H9 (cell line): ENCODE data around the gene STXBP6. TPM values are rescaled to one million over a fixed set of nuclear protein-coding genes. Genes with fewer than 3 reads are reported as not detected.

Experiments used
- DNase-seq: peaks from one replicate; pipeline ENCODE4 v3.0.0-alpha.2; 2017
- H2AFZ ChIP-seq: one replicate; pipeline ENCODE4 v1.6.1; 2013; ENCODE audit warnings: mild to moderate bottlenecking, low read length, control low read depth, moderate library complexity
- H2AK5ac ChIP-seq: 2 replicates; pipeline ENCODE4 v1.6.1; 2013; ENCODE audit warnings: low read length, control low read depth, mixed read lengths; ENCODE audit not compliant: insufficient read length
- H2BK120ac ChIP-seq: one replicate; pipeline ENCODE4 v1.6.1; 2013; ENCODE audit warnings: low read depth, mild to moderate bottlenecking, low read length, control low read depth, inconsistent platforms; ENCODE audit not compliant: poor library complexity, severe bottlenecking
- H2BK12ac ChIP-seq: 2 replicates; pipeline ENCODE4 v1.6.1; 2013; ENCODE audit warnings: low read length, control low read depth, mixed read lengths, low read depth; ENCODE audit not compliant: insufficient read length
- H2BK15ac ChIP-seq: 2 replicates; pipeline ENCODE4 v1.6.1; 2013; ENCODE audit warnings: low read depth, low read length, control low read depth
- H2BK20ac ChIP-seq: one replicate; pipeline ENCODE4 v1.6.1; 2013; ENCODE audit warnings: low read depth, mild to moderate bottlenecking, low read length, control low read depth, inconsistent platforms; ENCODE audit not compliant: poor library complexity, severe bottlenecking
- H2BK5ac ChIP-seq: 2 replicates; pipeline ENCODE4 v1.6.1; 2013; ENCODE audit warnings: low read length, control low read depth, mixed read lengths; ENCODE audit not compliant: insufficient read length
- H3K14ac ChIP-seq: 2 replicates; pipeline ENCODE4 v1.6.1; 2013; ENCODE audit warnings: low read length, control low read depth; ENCODE audit not compliant: insufficient read depth
- H3K18ac ChIP-seq: 2 replicates; pipeline ENCODE4 v1.6.1; 2013; ENCODE audit warnings: low read depth, mild to moderate bottlenecking, mixed read lengths, low read length, control low read depth; ENCODE audit not compliant: insufficient read length
- H3K23ac ChIP-seq: 2 replicates; pipeline ENCODE4 v1.6.1; 2013; ENCODE audit warnings: low read length, control low read depth, mixed read lengths, low read depth; ENCODE audit not compliant: insufficient read length
- H3K23me2 ChIP-seq: 2 replicates; pipeline ENCODE4 v1.6.1; 2013; ENCODE audit warnings: low read depth, mild to moderate bottlenecking, mixed read lengths, low read length, control low read depth; ENCODE audit not compliant: insufficient read length, poor library complexity, severe bottlenecking
- H3K27ac ChIP-seq: 2 replicates; pipeline ENCODE4 v1.5.1; 2013; ENCODE audit warnings: low read length, control low read depth, mixed read lengths, low read depth; ENCODE audit not compliant: insufficient read length
- H3K27me3 ChIP-seq: 2 replicates; pipeline ENCODE4 v1.6.1; 2013; ENCODE audit warnings: low read length, control low read depth, inconsistent platforms; ENCODE audit not compliant: insufficient read depth
- H3K4ac ChIP-seq: 2 replicates; pipeline ENCODE4 v1.6.1; 2013; ENCODE audit warnings: low read depth, mild to moderate bottlenecking, control low read depth, inconsistent platforms, low read length, moderate library complexity
- H3K4me1 ChIP-seq: 2 replicates; pipeline ENCODE4 v1.6.1; 2013; ENCODE audit warnings: low read length, control low read depth, inconsistent platforms; ENCODE audit not compliant: insufficient read depth
- H3K4me2 ChIP-seq: 2 replicates; pipeline ENCODE4 v1.6.1; 2013; ENCODE audit warnings: low read length, control low read depth, mixed read lengths; ENCODE audit not compliant: insufficient read length, insufficient read depth
- H3K56ac ChIP-seq: 2 replicates; pipeline ENCODE4 v1.6.1; 2013; ENCODE audit warnings: low read depth, mild to moderate bottlenecking, mixed read lengths, low read length, control low read depth; ENCODE audit not compliant: insufficient read length
- H3K79me1 ChIP-seq: 2 replicates; pipeline ENCODE4 v1.6.1; 2013; ENCODE audit warnings: low read depth, mild to moderate bottlenecking, moderate library complexity, low read length, control low read depth, inconsistent platforms; ENCODE audit not compliant: insufficient read depth, poor library complexity, severe bottlenecking
- H3K79me2 ChIP-seq: 2 replicates; pipeline ENCODE4 v1.6.1; 2013; ENCODE audit warnings: low read length, control low read depth, inconsistent platforms; ENCODE audit not compliant: insufficient read depth
- H3K9ac ChIP-seq: 2 replicates; pipeline ENCODE4 v1.6.1; 2013; ENCODE audit warnings: low read length, control low read depth, mixed read lengths; ENCODE audit not compliant: insufficient read length; ENCODE audit errors: extremely low read depth
- H3K9me3 ChIP-seq: one replicate; pipeline ENCODE4 v1.6.1; 2013; ENCODE audit warnings: low read depth, low read length, inconsistent platforms; ENCODE audit not compliant: control insufficient read depth
- H3T11ph ChIP-seq: one replicate; pipeline ENCODE4 v1.6.1; 2013; ENCODE audit warnings: mild to moderate bottlenecking, low read length, control low read depth, inconsistent platforms
- H4K20me1 ChIP-seq: one replicate; pipeline ENCODE4 v1.6.1; 2013; ENCODE audit not compliant: control insufficient read depth, insufficient read length, insufficient read depth
- H4K5ac ChIP-seq: 2 replicates; pipeline ENCODE4 v1.6.1; 2013; ENCODE audit warnings: low read depth, mild to moderate bottlenecking, mixed read lengths, low read length, control low read depth; ENCODE audit not compliant: insufficient read length
- H4K8ac ChIP-seq: replicated peaks from 2 replicates; pipeline ENCODE4 v1.6.1; 2013; ENCODE audit warnings: low read length, control low read depth, mixed read lengths, low read depth; ENCODE audit not compliant: insufficient read length
- H4K91ac ChIP-seq: 2 replicates; pipeline ENCODE4 v1.6.1; 2013; ENCODE audit warnings: low read depth, mild to moderate bottlenecking, moderate library complexity, mixed read lengths, low read length, control low read depth; ENCODE audit not compliant: insufficient read length
- H3K27ac Mint-ChIP-seq, 3 experiments: 2 replicates in 2 of 3; 3 replicates in 1 of 3; pipeline ENCODE4 v1.8.0; 2020 to 2021; ENCODE audit warnings: mixed read lengths in 3 of 3, mild to moderate bottlenecking in 1 of 3, moderate library complexity in 1 of 3
- H3K27me3 Mint-ChIP-seq: 2 replicates; pipeline ENCODE4 v1.8.0; 2021; ENCODE audit warnings: low read depth, mild to moderate bottlenecking, moderate library complexity, mixed read lengths
- H3K36me3 Mint-ChIP-seq, 3 experiments: 2 replicates in 2 of 3; 3 replicates in 1 of 3; pipeline ENCODE4 v1.8.0; 2020 to 2021; ENCODE audit warnings: low read depth in 3 of 3, mixed read lengths in 3 of 3; ENCODE audit not compliant: insufficient read depth in 1 of 3
- H3K4me1 Mint-ChIP-seq, 2 experiments: 2 replicates each; pipeline ENCODE4 v1.8.0; 2020; ENCODE audit warnings: mixed read lengths in 2 of 2
- H3K4me3 Mint-ChIP-seq, 2 experiments: 2 replicates in 1 of 2; 3 replicates in 1 of 2; pipeline ENCODE4 v1.8.0; 2020 to 2021; ENCODE audit warnings: mild to moderate bottlenecking in 2 of 2, mixed read lengths in 2 of 2, moderate library complexity in 1 of 2
- H3K9me3 Mint-ChIP-seq, 2 experiments: 2 replicates in 1 of 2; 3 replicates in 1 of 2; pipeline ENCODE4 v1.8.0; 2020; ENCODE audit warnings: mild to moderate bottlenecking in 2 of 2, mixed read lengths in 2 of 2, moderate library complexity in 1 of 2
- WGBS: extraction: QIAGEN DNeasy Blood & Tissue Kit; methylation state at CpG from one replicate; pipeline ENCODE4 v1.1.7; 2013; ENCODE audit warnings: missing lambda C conversion rate, low lambda C conversion rate, mixed read lengths; ENCODE audit not compliant: insufficient read length; ENCODE audit errors: extremely low coverage; 5-methylcytosine and 5-hydroxymethylcytosine counted together
- total RNA-seq: library from RNA; stranded (reverse); gene quantifications from 2 replicates; pipeline ENCODE4 v1.2.1, GENCODE V29; 2021
- TF ChIP-seq, protein P1 (sequence below): fragments of 200-600 bp; sonication (generic); conservative IDR thresholded peaks from 3 replicates; pipeline ENCODE4 v1.8.0; 2021; ENCODE audit warnings: antibody characterized with exemption, mild to moderate bottlenecking

STXBP6 gene
- total RNA-seq, 1 experiment from 2014 or later = 3.6 TPM

DNA sequence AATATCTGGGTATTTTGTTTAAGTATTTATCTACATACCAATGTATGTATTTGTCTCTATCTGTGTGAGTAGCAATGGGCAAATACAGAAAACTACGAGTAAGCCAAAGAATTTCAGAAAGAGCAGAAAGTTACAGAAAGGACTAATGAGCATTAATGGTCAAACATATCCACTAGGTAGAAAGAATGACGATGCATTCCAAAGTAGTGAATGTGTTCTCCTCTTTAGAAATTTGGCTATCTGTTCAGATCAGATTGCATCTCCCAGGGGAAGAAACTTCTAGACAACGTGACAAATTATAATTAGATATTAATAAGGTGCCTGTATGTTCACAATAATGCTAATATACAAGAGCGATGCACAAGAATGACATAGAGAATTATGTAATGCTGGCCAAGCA is 221.5 kb downstream of the STXBP6 start:
- no peak overlapping the region for H2BK12ac ChIP-seq
- H3K4ac ChIP-seq = no peak overlapping the region
- H3K79me2 ChIP-seq = no peaks in the 10 kb centered on the region
- no peaks in the 10 kb centered on the region for H3K27me3 ChIP-seq
- no peak overlapping the region for H3K18ac ChIP-seq
- no peaks in the 10 kb centered on the region for H3K27me3 Mint-ChIP-seq
- no peak for DNase-seq
- H3K27ac Mint-ChIP-seq = no peak overlapping the region
- no CpG with 5 or more reads among the region's 4 CpGs for WGBS
- no peak overlapping the region for H4K91ac ChIP-seq
- H3K23ac ChIP-seq = no peak overlapping the region
- no peaks in the 10 kb centered on the region for H3K4me1 ChIP-seq
- no peaks in the 10 kb centered on the region for H4K20me1 ChIP-seq
- no peaks in the 10 kb centered on the region for H3K9me3 ChIP-seq
- no peak overlapping the region for H3K56ac ChIP-seq
- no peak overlapping the region for H3K4me3 Mint-ChIP-seq
- no peak overlapping the region for H2AK5ac ChIP-seq
- TF ChIP-seq, protein P1, sequence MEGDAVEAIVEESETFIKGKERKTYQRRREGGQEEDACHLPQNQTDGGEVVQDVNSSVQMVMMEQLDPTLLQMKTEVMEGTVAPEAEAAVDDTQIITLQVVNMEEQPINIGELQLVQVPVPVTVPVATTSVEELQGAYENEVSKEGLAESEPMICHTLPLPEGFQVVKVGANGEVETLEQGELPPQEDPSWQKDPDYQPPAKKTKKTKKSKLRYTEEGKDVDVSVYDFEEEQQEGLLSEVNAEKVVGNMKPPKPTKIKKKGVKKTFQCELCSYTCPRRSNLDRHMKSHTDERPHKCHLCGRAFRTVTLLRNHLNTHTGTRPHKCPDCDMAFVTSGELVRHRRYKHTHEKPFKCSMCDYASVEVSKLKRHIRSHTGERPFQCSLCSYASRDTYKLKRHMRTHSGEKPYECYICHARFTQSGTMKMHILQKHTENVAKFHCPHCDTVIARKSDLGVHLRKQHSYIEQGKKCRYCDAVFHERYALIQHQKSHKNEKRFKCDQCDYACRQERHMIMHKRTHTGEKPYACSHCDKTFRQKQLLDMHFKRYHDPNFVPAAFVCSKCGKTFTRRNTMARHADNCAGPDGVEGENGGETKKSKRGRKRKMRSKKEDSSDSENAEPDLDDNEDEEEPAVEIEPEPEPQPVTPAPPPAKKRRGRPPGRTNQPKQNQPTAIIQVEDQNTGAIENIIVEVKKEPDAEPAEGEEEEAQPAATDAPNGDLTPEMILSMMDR = no peak
- no peak overlapping the region for H4K5ac ChIP-seq
- H2BK5ac ChIP-seq = no peak overlapping the region
- H2BK120ac ChIP-seq = no peak overlapping the region
- H3K23me2 ChIP-seq = no peaks in the 10 kb centered on the region
- H3K79me1 ChIP-seq = no peaks in the 10 kb centered on the region
- no peak overlapping the region for H3K14ac ChIP-seq
- no peak overlapping the region for H2BK15ac ChIP-seq
- H3T11ph ChIP-seq = no peak overlapping the region
- H3K27ac ChIP-seq = no peak overlapping the region
- H4K8ac ChIP-seq = no peak overlapping the region
- H3K4me2 ChIP-seq = no peak overlapping the region
- H3K4me1 Mint-ChIP-seq = no peaks in the 10 kb centered on the region
- no peak overlapping the region for H3K9ac ChIP-seq
- H2BK20ac ChIP-seq = no peak overlapping the region
- H3K36me3 Mint-ChIP-seq = no peaks in the 10 kb centered on the region
- no peaks in the 10 kb centered on the region for H3K9me3 Mint-ChIP-seq
- H2AFZ ChIP-seq = no peak overlapping the region
